NCI-H510A (cell line): ENCODE data around the gene KIN.
"Not testable (repeated sequence)": the region's sequence is repeated elsewhere in the genome, so short reads cannot be mapped to it uniquely, and the experiment has no call there.

ENCODE experiments used
- DNase-seq: peaks from one replicate; lab custom pipeline; 2025; lab: John Stamatoyannopoulos, UW

The KIN gene

GRCh38 chr10:7787857-7788638, at the start of gene KIN, which contains the start of gene ATP5F1C:
Gene KIN (minus strand): TSS chr10:7787993. CDS start chr10:7787933, 60 bp downstream.
Gene ATP5F1C (plus strand): TSS chr10:7788177. CDS start chr10:7788208, 31 bp downstream.
- DNase-seq = peak; percentile 69

- DNase-seq = no peak
Observed at GRCh38 chr10:7836571-7836970, 48.8 kb upstream of the KIN start.

- no peak for DNase-seq
Observed at GRCh38 chr10:7834262-7834661, 46.5 kb upstream of the KIN start.

- DNase-seq = no peak
Observed at GRCh38 chr10:7833210-7833609, 45.4 kb upstream of the KIN start.

- no peak for DNase-seq
Observed at GRCh38 chr10:7832060-7832459, 44.3 kb upstream of the KIN start.

GRCh38 chr10:7829289-7829834, 41.6 kb upstream of the KIN start:
- no peak for DNase-seq

- no peak for DNase-seq
Observed at GRCh38 chr10:7826971-7827370, 39.2 kb upstream of the KIN start.

- DNase-seq = no peak
Observed at GRCh38 chr10:7824251-7824650, 36.5 kb upstream of the KIN start.

- DNase-seq = no peak
Observed at GRCh38 chr10:7819121-7819460, 31.3 kb upstream of the KIN start.

GRCh38 chr10:7818295-7819120, 30.7 kb upstream of the KIN start, which contains the start of gene TAF3:
Gene TAF3 (plus strand): TSS chr10:7818505. CDS start chr10:7818710, 205 bp downstream.
- DNase-seq = peak; percentile 62

- DNase-seq = no peak
Observed at GRCh38 chr10:7817984-7818294, 30.1 kb upstream of the KIN start.

GRCh38 chr10:7817576-7817975, 29.8 kb upstream of the KIN start:
- DNase-seq = no peak

- DNase-seq = no peak
Observed at GRCh38 chr10:7813481-7813880, 25.7 kb upstream of the KIN start.

- DNase-seq = not testable (repeated sequence)
Observed at GRCh38 chr10:7811743-7812142, 23.9 kb upstream of the KIN start.

- no peak for DNase-seq
Observed at GRCh38 chr10:7811000-7811399, 23.2 kb upstream of the KIN start.

GRCh38 chr10:7810443-7810842, 22.6 kb upstream of the KIN start:
- no peak for DNase-seq

GRCh38 chr10:7808686-7809267, 21.0 kb upstream of the KIN start:
- DNase-seq = no peak

- no peak for DNase-seq
Observed at GRCh38 chr10:7804741-7805140, 16.9 kb upstream of the KIN start.

- DNase-seq = no peak
Observed at GRCh38 chr10:7804216-7804615, 16.4 kb upstream of the KIN start.

GRCh38 chr10:7802606-7803005, 14.8 kb upstream of the KIN start:
- no peak for DNase-seq

GRCh38 chr10:7797582-7797981, 9.8 kb upstream of the KIN start:
- no peak for DNase-seq

- DNase-seq = no peak
Observed at GRCh38 chr10:7795605-7796004, 7.8 kb upstream of the KIN start.
